IMR-90 (cell line): ENCODE data around the gene CAMTA2. TPM values are rescaled to one million over a fixed set of nuclear protein-coding genes. Genes with fewer than 3 reads are reported as not detected.

Experiments
- ATAC-seq: fragments of 200-7000 bp; cut with Tn5 transposase; 2 replicates; pipeline ENCODE4 v1.9.1; 2020; ENCODE audit warnings: low read depth, mild to moderate bottlenecking, moderate library complexity
- BruUV-seq: library from RNA; stranded (reverse); fragments of 400-500 nt; replicated peaks from 2 replicates; lab custom pipeline; 2021; lab: Mats Ljungman, UMichigan
- CTCF ChIA-PET: fragments of 300-600 bp; formaldehyde crosslinking; extraction: SDS; loops from one replicate; lab custom pipeline; 2021; ENCODE audit warnings: antibody characterized with exemption; lab: Yijun Ruan, JAX
- POLR2A ChIA-PET: fragments of 300-600 bp; sonication (Branson Sonifier 250); formaldehyde crosslinking; loops from one replicate; lab custom pipeline; 2022; ENCODE audit warnings: antibody characterized with exemption; ENCODE audit not compliant: unreplicated experiment; lab: Charles Lee
- DNase-seq: peaks from one replicate; pipeline ENCODE4 v3.0.0; 2013
- H2AFZ ChIP-seq: replicated peaks from 2 replicates; pipeline ENCODE3; 2013; ENCODE audit warnings: low read length, mild to moderate bottlenecking; ENCODE audit not compliant: poor library complexity
- H2AK5ac ChIP-seq: 2 replicates; pipeline ENCODE4 v1.6.1; 2013; ENCODE audit warnings: low read depth, low read length, inconsistent platforms
- H2AK9ac ChIP-seq: replicated peaks from 2 replicates; pipeline ENCODE3; 2013; ENCODE audit warnings: mild to moderate bottlenecking, low read depth, low read length, moderate library complexity; ENCODE audit not compliant: poor library complexity
- H2BK120ac ChIP-seq: 2 replicates; pipeline ENCODE4 v1.6.1; 2013; ENCODE audit warnings: low read depth, low read length, inconsistent platforms
- H2BK15ac ChIP-seq: 3 replicates; pipeline ENCODE4 v1.6.1; 2013; ENCODE audit warnings: low read depth, low read length, inconsistent platforms
- H2BK20ac ChIP-seq: 2 replicates; pipeline ENCODE4 v1.6.1; 2013; ENCODE audit warnings: low read depth, mild to moderate bottlenecking, inconsistent platforms, low read length, moderate library complexity
- H2BK5ac ChIP-seq: 2 replicates; pipeline ENCODE4 v1.6.1; 2013; ENCODE audit warnings: mild to moderate bottlenecking, low read depth, low read length, inconsistent platforms; ENCODE audit not compliant: poor library complexity, severe bottlenecking
- H3K14ac ChIP-seq: replicated peaks from 2 replicates; pipeline ENCODE4 v1.6.1; 2013; ENCODE audit warnings: low read depth, low read length, inconsistent platforms
- H3K18ac ChIP-seq: 2 replicates; pipeline ENCODE4 v1.6.1; 2013; ENCODE audit warnings: low read depth, low read length, control low read depth
- H3K23ac ChIP-seq: 2 replicates; pipeline ENCODE4 v1.6.1; 2013; ENCODE audit warnings: low read depth, low read length, inconsistent platforms
- H3K27ac ChIP-seq: 2 replicates; pipeline ENCODE4 v1.5.1; 2013; ENCODE audit warnings: mild to moderate bottlenecking, control low read depth, low read length; ENCODE audit not compliant: insufficient read depth
- H3K27me3 ChIP-seq: 2 replicates; pipeline ENCODE4 v1.6.1; 2013; ENCODE audit warnings: low read length; ENCODE audit not compliant: control insufficient read depth, insufficient read depth
- H3K36me3 ChIP-seq: 2 replicates; pipeline ENCODE4 v1.6.1; 2013; ENCODE audit warnings: low read length, mixed read lengths; ENCODE audit not compliant: control insufficient read depth, insufficient read depth
- H3K4ac ChIP-seq: 2 replicates; pipeline ENCODE4 v1.6.1; 2013; ENCODE audit warnings: low read depth, low read length, inconsistent platforms
- H3K4me1 ChIP-seq: 2 replicates; pipeline ENCODE4 v1.6.1; 2013; ENCODE audit warnings: low read length, mixed read lengths; ENCODE audit not compliant: control insufficient read depth, insufficient read depth
- H3K4me2 ChIP-seq: 2 replicates; pipeline ENCODE4 v1.6.1; 2013; ENCODE audit warnings: low read depth, mild to moderate bottlenecking, control low read depth, low read length, moderate library complexity
- H3K4me3 ChIP-seq: 2 replicates; pipeline ENCODE4 v1.5.1; 2013; ENCODE audit warnings: low read depth, mild to moderate bottlenecking, control low read depth, low read length, moderate library complexity; ENCODE audit not compliant: insufficient read depth
- H3K56ac ChIP-seq: 2 replicates; pipeline ENCODE4 v1.6.1; 2013; ENCODE audit warnings: low read length, inconsistent platforms; ENCODE audit not compliant: insufficient read depth; ENCODE audit errors: extremely low read depth
- H3K79me1 ChIP-seq, 2 experiments: 2 replicates each; pipeline ENCODE4 v1.6.1; 2013; ENCODE audit warnings: low read length in 2 of 2, inconsistent platforms in 1 of 2, low read depth in 1 of 2
- H3K9ac ChIP-seq: 2 replicates; pipeline ENCODE4 v1.6.1; 2013; ENCODE audit warnings: low read depth, low read length, control low read depth
- H3K9me1 ChIP-seq: 2 replicates; pipeline ENCODE4 v1.6.1; 2013; ENCODE audit warnings: low read length, inconsistent platforms; ENCODE audit not compliant: insufficient read depth
- H3K9me3 ChIP-seq: 2 replicates; pipeline ENCODE4 v1.6.1; 2013; ENCODE audit warnings: low read length; ENCODE audit not compliant: control insufficient read depth, insufficient read depth
- H4K20me1 ChIP-seq: 2 replicates; pipeline ENCODE4 v1.6.1; 2013; ENCODE audit warnings: low read length, inconsistent platforms; ENCODE audit not compliant: insufficient read depth
- H4K5ac ChIP-seq: 2 replicates; pipeline ENCODE4 v1.6.1; 2013; ENCODE audit warnings: mild to moderate bottlenecking, low read depth, low read length, control low read depth
- H4K8ac ChIP-seq, 2 experiments: 2 replicates each; pipeline ENCODE4 v1.6.1; 2013; ENCODE audit warnings: low read depth in 2 of 2, low read length in 2 of 2, control low read depth in 1 of 2, inconsistent platforms in 1 of 2
- H4K91ac ChIP-seq: 2 replicates; pipeline ENCODE4 v1.6.1; 2013; ENCODE audit warnings: low read depth, low read length, inconsistent platforms; ENCODE audit not compliant: insufficient read depth
- CEBPB ChIP-seq: IDR thresholded peaks from 2 replicates; pipeline ENCODE4 v1.6.1; 2012; ENCODE audit warnings: low read depth, low read length, improper control_type of control experiment
- CHD1 ChIP-seq: IDR thresholded peaks from 2 replicates; pipeline ENCODE4 v1.6.1; 2012; ENCODE audit warnings: low read depth, low read length, improper control_type of control experiment
- FOS ChIP-seq: fragments of 150-350 bp; IDR thresholded peaks from 2 replicates; pipeline ENCODE4 v1.6.1; 2016; ENCODE audit warnings: low read depth, low read length
- NFE2L2 ChIP-seq: fragments of 150-350 bp; IDR thresholded peaks from 2 replicates; pipeline ENCODE4 v1.6.1; 2016; ENCODE audit warnings: low read depth, mild to moderate bottlenecking, low read length
- SMC3 ChIP-seq: fragments of 150-350 bp; IDR thresholded peaks from 2 replicates; pipeline ENCODE4 v1.6.1; 2016; ENCODE audit warnings: low read depth, mild to moderate bottlenecking, antibody characterized with exemption, low read length, moderate library complexity
- WGBS, 2 experiments: methylation state at CpG; one replicate each; pipeline versions ENCODE4 v1.1.5 to v1.1.7; 2013; ENCODE audit warnings: missing lambda C conversion rate in 2 of 2; ENCODE audit not compliant: insufficient read length in 1 of 2; ENCODE audit errors: extremely low coverage in 2 of 2; 5-methylcytosine and 5-hydroxymethylcytosine counted together
- dilution Hi-C: fragments of 300-500 bp; cut with HindIII; formaldehyde crosslinking; loops from one replicate; pipeline ENCODE4 v1.14.3; 2018; ENCODE audit warnings: low sequenced_read_pairs; ENCODE audit not compliant: unreplicated experiment
- in situ Hi-C: fragments of 300-500 bp; cut with MboI; formaldehyde crosslinking; loops from 3 replicates; pipeline ENCODE4 v1.14.3; 2019; ENCODE audit warnings: low sequenced_read_pairs, inconsistent platforms, mixed read lengths
- intact Hi-C: fragments of 100-400 bp; cut with micrococcal nuclease; formaldehyde crosslinking; loops from 2 replicates; pipeline ENCODE4 v1.10.0; 2022
- polyA plus RNA-seq, 3 experiments: library from polyadenylated mRNA; depleted of rRNA; stranded (reverse); fragments of >200 nt; gene quantifications; 2 replicates each; pipeline ENCODE4 v1.2.3, GENCODE V29; 2012; ENCODE audit warnings: low replicate concordance in 1 of 3
- total RNA-seq: library from RNA; depleted of rRNA; stranded (reverse); fragments of >200 nt; gene quantifications from 2 replicates; pipeline ENCODE4 v1.2.3, GENCODE V29; 2012

CAMTA2 gene
- total and polyA plus RNA-seq, 2 of the 4 experiments (the other 2 are of a cell fraction): 1.4 to 54.7 TPM

DNA sequence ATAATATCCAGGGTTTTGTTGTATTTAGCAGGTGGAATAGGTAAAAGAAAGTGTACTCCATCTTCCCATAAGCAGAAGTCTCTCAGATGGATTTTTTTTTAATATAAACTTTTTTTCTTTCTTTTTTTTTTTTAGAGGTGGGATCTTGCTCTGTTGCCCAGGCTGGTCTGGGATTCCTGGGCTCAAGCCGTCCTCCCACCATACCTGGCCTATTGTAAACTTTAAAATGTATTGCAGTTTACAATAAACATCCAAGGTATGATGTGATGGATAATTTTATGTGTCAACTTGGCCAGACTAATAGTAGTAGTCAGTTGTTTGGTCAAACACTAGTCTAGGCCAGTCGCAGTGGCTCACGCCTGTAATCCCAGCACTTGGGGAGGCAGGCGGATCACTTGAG lies 66.2 kb downstream of the CAMTA2 start:
- Histone ChIP-seq H3K79me1 (no peaks in the 10 kb centered on the region), H2AFZ (no peak overlapping the region), H3K4ac (no peak overlapping the region), H3K4me2 (no peak overlapping the region), H2BK20ac (no peak overlapping the region), H3K27ac (no peak overlapping the region), H3K4me3 (no peak overlapping the region), H3K9ac (no peak overlapping the region), H4K5ac (no peak overlapping the region), H2AK5ac (no peak overlapping the region), H2BK5ac (no peak overlapping the region), H4K8ac (no peak overlapping the region), H3K9me3 (no peaks in the 10 kb centered on the region), H2AK9ac (no peak overlapping the region), H4K91ac (no peak overlapping the region), H3K27me3 (no peaks in the 10 kb centered on the region), H3K18ac (no peak overlapping the region), H2BK15ac (no peak overlapping the region), H3K14ac (no peak overlapping the region), H3K36me3 (no peaks in the 10 kb centered on the region), H3K9me1 (no peaks in the 10 kb centered on the region), H3K4me1 (0 out of 2 replicates have a peak, but pooled peaks cover 2% of the 10 kb centered on the region), H3K23ac (no peak overlapping the region), H3K56ac (no peak overlapping the region), H2BK120ac (no peak overlapping the region), H4K20me1 (no peaks in the 10 kb centered on the region)
- ChIA-PET CTCF (interaction anchor here (1.4 kb wide), 1 partner anchor 18 kb away, joined by 4 read pairs; the partner anchor contains the start of gene CHRNE), POLR2A (interaction anchor here (0.7 kb wide), 1 partner anchor 111 kb away, joined by 6 read pairs; no protein-coding TSS in a partner anchor)
- DNase-seq (no peak), ATAC-seq (no peak)
- TF ChIP-seq CHD1 (no peak), NFE2L2 (no peak), CEBPB (no peak), FOS (no peak), SMC3 (no peak)
- WGBS, 2 experiments: no CpG with 5 or more reads among the region's 4 CpGs
- intact Hi-C loops: no loop called here
- no TSS peak for BruUV-seq
- in situ Hi-C loops: no loop called here
- dilution Hi-C loops: no loop called here
